Peyer's patch (tissue), 4 donors: Measurements from ENCODE around the gene B9D2. TPM values are rescaled to one million over a fixed set of nuclear protein-coding genes. Genes with fewer than 3 reads are reported as not detected.

ENCODE experiments used
- DNase-seq, 3 donors: peaks; one replicate each; pipeline ENCODE4 v3.0.0-alpha.2; 2017 to 2019
- H3K27ac ChIP-seq, 4 donors: fragments of 200-600 bp; sonication (generic); one replicate each; pipeline ENCODE4 v1.5.1; 2016 to 2019
- H3K27me3 ChIP-seq, 2 donors: fragments of 200-600 bp; sonication (generic); one replicate each; pipeline ENCODE4 v1.5.1; 2019
- H3K36me3 ChIP-seq, 3 donors: fragments of 200-600 bp; sonication (generic); one replicate each; pipeline ENCODE4 v1.5.1; 2016 to 2019
- H3K4me1 ChIP-seq, 4 donors: fragments of 200-600 bp; sonication (generic); one replicate each; pipeline ENCODE4 v1.5.1; 2016 to 2019
- H3K4me3 ChIP-seq, 4 donors: fragments of 200-600 bp; sonication (generic); 1 replicate in 3 of 4; 2 replicates in 1 of 4; pipeline ENCODE4 v1.5.1; 2016 to 2019; ENCODE audit warnings: mild to moderate bottlenecking in 1 of 4
- H3K9me3 ChIP-seq, 4 donors: fragments of 200-600 bp; sonication (generic); one replicate each; pipeline ENCODE4 v1.5.1; 2016 to 2019; ENCODE audit warnings: mild to moderate bottlenecking in 1 of 4
- POLR2A ChIP-seq, 2 donors: fragments of 450-650 bp; IDR thresholded peaks; one replicate each; pipeline ENCODE4 v1.5.1; 2017; ENCODE audit warnings: antibody characterized with exemption in 2 of 2, mild to moderate bottlenecking in 2 of 2, moderate library complexity in 2 of 2
- total RNA-seq, 4 donors: library from RNA; depleted of rRNA; stranded (reverse); fragments of >200 nt; gene quantifications; one replicate each; pipeline ENCODE4 v1.1.0, GENCODE V29; 2016
- TF ChIP-seq, protein P1 (sequence below), 6 experiments: fragments of 450-650 bp in 4 of 6; fragments of 200-600 bp in 2 of 6; sonication (generic) in 1 of 6; IDR thresholded peaks; one replicate each; pipeline ENCODE4 v1.5.1; 2017 to 2019; ENCODE audit warnings: antibody characterized with exemption in 6 of 6, mild to moderate bottlenecking in 3 of 6, moderate library complexity in 1 of 6

The B9D2 gene
- total RNA-seq, 4 donors from 2014 or later = 3.6 to 6.8 (median 3.8) TPM; not detected in 1

DNA sequence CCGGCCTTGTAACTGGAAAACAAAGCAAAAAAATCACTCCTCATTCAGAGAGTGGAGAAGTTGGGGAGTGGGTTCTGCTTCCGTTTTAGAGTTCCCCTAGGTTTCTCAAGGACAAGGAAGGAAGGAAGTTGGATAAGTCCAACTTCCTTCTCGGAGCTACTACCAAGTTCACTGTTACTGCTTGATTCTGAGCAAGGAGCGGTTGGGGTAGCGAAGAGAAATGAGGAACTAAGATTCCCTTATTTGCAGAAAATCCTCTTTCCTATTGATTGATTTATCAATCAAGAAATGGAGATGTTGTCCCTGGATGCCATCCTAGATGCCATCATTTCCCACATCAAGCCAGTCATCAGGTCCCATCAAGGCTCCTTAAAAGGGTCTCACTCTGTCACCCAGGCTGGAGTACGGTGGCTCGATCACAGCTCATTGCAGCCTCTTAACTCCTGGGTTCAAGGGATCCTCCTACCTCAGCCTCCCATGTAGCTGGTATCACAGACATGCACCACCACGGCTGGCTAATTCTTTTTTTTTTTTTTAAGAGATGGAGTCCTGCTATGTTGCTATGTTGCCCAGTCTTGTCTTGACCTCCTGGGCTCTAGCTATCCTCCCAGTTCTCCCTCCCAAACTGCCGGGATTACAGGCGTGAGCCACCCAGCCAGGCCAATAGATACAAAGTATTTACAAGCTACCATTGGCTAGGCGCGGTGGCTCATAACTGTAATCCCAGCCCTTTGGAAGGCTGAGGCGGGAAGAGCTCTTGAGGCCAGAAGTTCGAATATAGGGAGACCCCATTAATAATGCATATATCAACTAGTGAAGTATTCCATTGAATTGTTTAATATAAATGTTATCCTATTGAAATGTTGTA lies 809 bp upstream of the B9D2 start:
- DNase-seq = no peak
- Histone ChIP-seq H3K4me1 (peaks cover 0 to 29% (median 2%) of the 10 kb centered on the region in 4 donors), H3K9me3 (no peaks in the 10 kb centered on the region), H3K4me3 (peak overlapping the region; percentile 54 to 82 (median 70)), H3K27ac (peak overlapping the region; percentile 91 to 99 (median 94)), H3K27me3 (no peaks in the 10 kb centered on the region), H3K36me3 (no peaks in the 10 kb centered on the region)
- TF ChIP-seq, protein P1, sequence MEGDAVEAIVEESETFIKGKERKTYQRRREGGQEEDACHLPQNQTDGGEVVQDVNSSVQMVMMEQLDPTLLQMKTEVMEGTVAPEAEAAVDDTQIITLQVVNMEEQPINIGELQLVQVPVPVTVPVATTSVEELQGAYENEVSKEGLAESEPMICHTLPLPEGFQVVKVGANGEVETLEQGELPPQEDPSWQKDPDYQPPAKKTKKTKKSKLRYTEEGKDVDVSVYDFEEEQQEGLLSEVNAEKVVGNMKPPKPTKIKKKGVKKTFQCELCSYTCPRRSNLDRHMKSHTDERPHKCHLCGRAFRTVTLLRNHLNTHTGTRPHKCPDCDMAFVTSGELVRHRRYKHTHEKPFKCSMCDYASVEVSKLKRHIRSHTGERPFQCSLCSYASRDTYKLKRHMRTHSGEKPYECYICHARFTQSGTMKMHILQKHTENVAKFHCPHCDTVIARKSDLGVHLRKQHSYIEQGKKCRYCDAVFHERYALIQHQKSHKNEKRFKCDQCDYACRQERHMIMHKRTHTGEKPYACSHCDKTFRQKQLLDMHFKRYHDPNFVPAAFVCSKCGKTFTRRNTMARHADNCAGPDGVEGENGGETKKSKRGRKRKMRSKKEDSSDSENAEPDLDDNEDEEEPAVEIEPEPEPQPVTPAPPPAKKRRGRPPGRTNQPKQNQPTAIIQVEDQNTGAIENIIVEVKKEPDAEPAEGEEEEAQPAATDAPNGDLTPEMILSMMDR (IDR thresholded peaks at IDR 0.05) = no peak
- no peak for TF ChIP-seq POLR2A (IDR thresholded peaks at IDR 0.05)

DNA sequence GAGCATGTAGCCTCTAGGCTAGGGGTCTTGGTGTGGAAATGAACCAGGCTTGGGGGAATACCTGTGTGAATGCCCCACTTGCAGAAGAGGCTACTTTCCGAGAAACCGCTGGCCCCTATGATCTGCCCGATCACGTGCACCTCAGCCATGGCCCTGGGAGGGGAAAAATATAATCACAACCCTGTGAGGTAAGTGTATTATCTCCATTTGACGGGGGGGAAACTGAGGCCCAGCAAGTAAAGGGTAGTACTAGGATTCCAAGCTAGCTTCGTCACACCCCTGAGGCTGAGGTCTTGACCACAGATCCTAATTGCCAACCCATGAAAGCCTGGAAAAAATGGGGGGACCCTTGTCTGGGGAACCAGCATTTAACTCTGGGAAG lies 587 bp downstream of the B9D2 start:
- TF ChIP-seq POLR2A (IDR thresholded peaks at IDR 0.05) = no peak
- TF ChIP-seq, protein P1 (IDR thresholded peaks at IDR 0.05) = no peak
- H3K9me3 ChIP-seq = no peaks in the 10 kb centered on the region
- H3K4me3 ChIP-seq = peak overlapping the region; percentile 54 to 82 (median 70)
- H3K27ac ChIP-seq = peak overlapping the region; percentile 91 to 99 (median 94)
- H3K4me1 ChIP-seq = peaks cover 0 to 29% (median 2%) of the 10 kb centered on the region in 4 donors
- DNase-seq = no peak
- no peaks in the 10 kb centered on the region for H3K36me3 ChIP-seq
- no peaks in the 10 kb centered on the region for H3K27me3 ChIP-seq

DNA sequence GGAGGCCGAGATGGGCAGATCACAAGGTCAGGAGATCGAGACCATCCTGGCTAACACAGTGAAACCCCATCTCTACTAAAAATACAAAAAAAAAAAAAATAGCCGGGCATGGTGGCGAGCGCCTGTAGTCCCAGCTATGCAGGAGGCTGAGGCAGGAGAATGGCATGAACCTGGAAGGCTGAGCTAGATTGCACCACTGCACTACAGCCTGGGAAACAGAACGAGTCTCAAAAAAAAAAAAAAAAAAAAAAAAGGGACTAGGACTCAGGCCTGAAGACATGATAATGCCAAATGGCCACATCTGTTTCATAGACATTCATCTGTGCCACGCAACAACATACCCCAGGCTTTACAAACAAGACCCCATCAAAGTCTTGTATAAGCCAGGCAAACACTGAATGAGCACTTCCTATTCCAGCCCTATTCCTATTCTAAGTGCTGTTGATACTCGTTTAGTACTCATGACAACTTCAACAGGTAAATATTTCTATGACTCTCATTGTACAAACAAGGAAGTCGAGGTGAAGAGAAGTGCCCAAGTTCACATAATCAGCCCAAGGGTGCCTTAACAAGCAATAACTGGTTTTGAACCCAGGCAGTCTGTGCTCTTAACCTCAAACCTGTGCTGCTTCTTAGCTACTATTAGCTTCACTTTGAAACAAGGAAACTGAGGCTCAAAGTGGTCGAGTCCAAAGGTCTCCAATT lies 1.7 kb downstream of the B9D2 start:
- DNase-seq = no peak
- Histone ChIP-seq H3K4me3 (no peak overlapping the region), H3K36me3 (no peaks in the 10 kb centered on the region), H3K27me3 (no peaks in the 10 kb centered on the region), H3K4me1 (peaks cover 0 to 25% (median 2%) of the 10 kb centered on the region in 4 donors), H3K27ac (peak overlapping the region in 2 of 4 donors; percentile 96 to 99), H3K9me3 (no peaks in the 10 kb centered on the region)
- TF ChIP-seq, protein P1 (IDR thresholded peaks at IDR 0.05) = no peak
- TF ChIP-seq POLR2A (IDR thresholded peaks at IDR 0.05) = no peak

DNA sequence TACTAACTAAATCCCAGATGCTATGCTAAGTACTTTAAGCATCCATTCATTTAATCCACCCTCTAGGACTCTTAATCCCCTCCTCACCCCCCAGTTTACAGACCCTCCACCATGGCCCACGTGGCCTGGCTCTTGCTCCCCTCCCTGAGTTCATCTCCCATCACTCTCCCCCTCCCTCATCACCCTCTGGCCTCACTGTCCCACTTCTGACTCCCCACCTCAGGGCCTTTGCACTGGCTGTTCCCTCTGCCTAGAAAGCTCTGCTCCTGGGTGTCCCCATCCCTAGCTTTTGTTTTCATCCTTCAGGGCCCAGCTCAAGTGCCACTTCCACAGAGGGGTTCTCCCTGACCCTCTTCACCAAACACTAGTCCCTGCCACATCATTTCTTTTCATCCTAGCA lies 4.2 kb downstream of the B9D2 start:
- peaks cover 0 to 15% (median 2%) of the 10 kb centered on the region in 4 donors for H3K4me1 ChIP-seq
- no peak for TF ChIP-seq POLR2A (IDR thresholded peaks at IDR 0.05)
- TF ChIP-seq, protein P1 (IDR thresholded peaks at IDR 0.05) = no peak
- no peaks in the 10 kb centered on the region for H3K27me3 ChIP-seq
- H3K36me3 ChIP-seq = no peaks in the 10 kb centered on the region
- no peaks in the 10 kb centered on the region for H3K9me3 ChIP-seq
- no peak overlapping the region for H3K4me3 ChIP-seq
- H3K27ac ChIP-seq = no peak overlapping the region
- DNase-seq = no peak

DNA sequence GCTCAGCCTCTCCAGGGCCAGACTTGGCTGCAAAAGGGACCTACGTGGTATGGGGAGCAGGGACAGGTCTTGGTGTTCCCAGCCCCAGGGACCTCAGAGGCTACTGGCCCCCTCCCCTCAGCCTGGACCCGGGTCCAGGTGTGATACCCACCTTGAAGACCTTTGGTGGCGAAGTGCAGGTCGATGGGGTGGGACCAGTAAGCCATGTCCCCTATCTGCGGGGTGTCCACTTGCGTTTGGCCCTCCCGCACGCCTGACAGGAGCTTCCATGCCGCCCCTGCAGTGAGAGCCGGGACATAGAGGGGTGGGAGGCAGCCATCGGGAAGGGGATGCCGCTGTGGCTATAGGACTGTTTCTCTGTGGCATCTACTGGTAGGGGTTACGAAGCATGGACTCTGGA lies 6.2 kb downstream of the B9D2 start:
- DNase-seq = no peak
- peak overlapping the region in 1 of 4 donors; percentile 42 for H3K27ac ChIP-seq
- no peaks in the 10 kb centered on the region for H3K9me3 ChIP-seq
- TF ChIP-seq, protein P1 (IDR thresholded peaks at IDR 0.05) = no peak
- TF ChIP-seq POLR2A (IDR thresholded peaks at IDR 0.05) = no peak
- no peaks in the 10 kb centered on the region for H3K27me3 ChIP-seq
- peaks cover 0 to 12% (median 2%) of the 10 kb centered on the region in 4 donors for H3K4me1 ChIP-seq
- no peaks in the 10 kb centered on the region for H3K36me3 ChIP-seq
- H3K4me3 ChIP-seq = no peak overlapping the region
